NB4 (cell line): ENCODE results near the gene GNPDA2.

Experiments used
- DNase-seq: peaks from one replicate; pipeline ENCODE4 v3.0.0; 2010; ENCODE audit warnings: low read depth
- H3K4me3 ChIP-seq: one replicate; pipeline ENCODE4 v1.5.1; 2011; ENCODE audit warnings: mild to moderate bottlenecking, low read depth, low read length, moderate library complexity
- CTCF ChIP-seq: IDR thresholded peaks from one replicate; pipeline ENCODE4 v1.5.1; 2012; ENCODE audit warnings: low read depth, low read length
- MAX ChIP-seq: IDR thresholded peaks from 2 replicates; pipeline ENCODE4 v1.6.1; 2011; ENCODE audit warnings: low read depth, low read length
- MYC ChIP-seq: IDR thresholded peaks from 2 replicates; pipeline ENCODE4 v1.6.1; 2011; ENCODE audit warnings: low read depth, low read length
- POLR2A ChIP-seq: IDR thresholded peaks from 2 replicates; pipeline ENCODE4 v1.6.1; 2011; ENCODE audit warnings: mild to moderate bottlenecking; ENCODE audit not compliant: insufficient read length; ENCODE audit errors: extremely low read depth

Gene GNPDA2

GRCh38 chr4:44675366-44675765 is 51.0 kb downstream of the GNPDA2 start:
- no peak overlapping the region for H3K4me3 ChIP-seq
- no peak for DNase-seq
- TF ChIP-seq CTCF, result no peak
- no peak for TF ChIP-seq MYC
- no peak for TF ChIP-seq POLR2A

GRCh38 chr4:44674471-44674870 is 51.9 kb downstream of the GNPDA2 start:
- TF ChIP-seq MAX (no peak), MYC (no peak), POLR2A (no peak), CTCF (no peak)
- no peak overlapping the region for H3K4me3 ChIP-seq
- DNase-seq, result peak; percentile 14

DNA sequence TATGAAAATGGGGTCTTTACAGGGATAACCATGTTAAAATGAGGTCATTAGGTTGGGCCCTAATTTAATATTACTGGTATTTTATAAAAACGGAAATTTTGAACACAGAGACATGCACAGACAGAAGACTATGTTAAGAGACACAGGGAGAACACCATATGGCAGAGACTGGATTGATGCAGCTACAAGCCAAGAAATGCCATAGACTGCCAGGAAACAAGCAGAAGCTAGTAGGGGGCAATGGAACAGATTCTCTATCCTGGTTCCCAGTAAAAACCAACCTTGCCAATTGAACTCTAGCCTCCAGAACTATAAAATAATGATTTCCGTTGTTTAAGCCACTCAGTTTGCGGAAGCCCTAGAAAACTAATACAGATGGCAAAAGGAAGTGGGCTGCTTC is 54.7 kb downstream of the GNPDA2 start:
- DNase-seq, result no peak
- TF ChIP-seq MYC (no peak), POLR2A (no peak), CTCF (no peak), MAX (no peak)
- no peak overlapping the region for H3K4me3 ChIP-seq

GRCh38 chr4:44670506-44671199 is 55.7 kb downstream of the GNPDA2 start:
- DNase-seq, result no peak
- TF ChIP-seq MYC, result no peak
- TF ChIP-seq POLR2A, result no peak
- TF ChIP-seq CTCF, result no peak
- no peak for TF ChIP-seq MAX
- H3K4me3 ChIP-seq, result no peak overlapping the region

GRCh38 chr4:44668526-44668925 is 57.8 kb downstream of the GNPDA2 start:
- TF ChIP-seq MAX, result no peak
- TF ChIP-seq CTCF, result no peak
- TF ChIP-seq POLR2A, result no peak
- no peak for TF ChIP-seq MYC
- H3K4me3 ChIP-seq, result no peak overlapping the region
- DNase-seq, result no peak
